Endothelial cell of umbilical vein (primary cell): ENCODE results near the gene SDR9C7. TPM values are rescaled to one million over a fixed set of nuclear protein-coding genes. Genes with fewer than 3 reads are reported as not detected.

Experiments used
- BruUV-seq: library from RNA; stranded (reverse); fragments of 400-500 nt; replicated peaks from 2 replicates; lab custom pipeline; 2021; lab: Mats Ljungman, UMichigan
- CTCF ChIA-PET: fragments of 300-600, 350-600 bp; sonication (Branson Sonifier 250); formaldehyde crosslinking; loops from one replicate; lab custom pipeline; 2021; ENCODE audit warnings: antibody characterized with exemption, inconsistent platforms; lab: Charles Lee
- POLR2A ChIA-PET: fragments of 300-600, 350-600 bp; sonication (Branson Sonifier 250); formaldehyde crosslinking; loops from one replicate; lab custom pipeline; 2021; ENCODE audit warnings: antibody characterized with exemption, inconsistent platforms; lab: Charles Lee
- DNase-seq: peaks from one replicate; pipeline ENCODE4 v3.0.0-alpha.2; 2011; ENCODE audit warnings: low read depth, low spot score
- FAIRE-seq: peaks from 2 replicates; lab custom pipeline; 2011; peaks lifted over from hg19 to GRCh38; lab: Jason Lieb, UNC
- H2AFZ ChIP-seq: 2 replicates; pipeline ENCODE4 v1.6.0; 2012; ENCODE audit warnings: low read depth, low read length, control low read depth, inconsistent platforms
- H3K27ac ChIP-seq: 2 replicates; pipeline ENCODE4 v1.5.1; 2011; ENCODE audit warnings: low read depth, mild to moderate bottlenecking, control low read depth, low read length, moderate library complexity; ENCODE audit not compliant: insufficient read depth
- H3K27me3 ChIP-seq, 2 experiments: 2 replicates each; pipeline versions ENCODE4 v1.6.0 to v1.6.1; 2011; ENCODE audit warnings: low read length in 2 of 2, mixed read lengths in 1 of 2; ENCODE audit not compliant: control insufficient read depth in 2 of 2, insufficient read depth in 2 of 2
- H3K36me3 ChIP-seq, 2 experiments: 2 replicates in 1 of 2; 3 replicates in 1 of 2; pipeline ENCODE4 v1.5.1; 2011; ENCODE audit warnings: low read length in 2 of 2, mild to moderate bottlenecking in 1 of 2, moderate library complexity in 1 of 2; ENCODE audit not compliant: control insufficient read depth in 2 of 2, insufficient read depth in 2 of 2; ENCODE audit errors: extremely low read depth in 1 of 2
- H3K4me1 ChIP-seq: 3 replicates; pipeline ENCODE4 v1.5.1; 2011; ENCODE audit warnings: mild to moderate bottlenecking, low read length; ENCODE audit not compliant: control insufficient read depth, insufficient read depth; ENCODE audit errors: extremely low read depth
- H3K4me2 ChIP-seq: 2 replicates; pipeline ENCODE4 v1.6.1; 2011; ENCODE audit warnings: low read length, control low read depth, mixed read lengths; ENCODE audit not compliant: insufficient read depth
- H3K4me3 ChIP-seq, 3 experiments: fragments of 200-600 bp in 1 of 3; sonication (generic), shearing (Covaris generic) in 1 of 3; replicated peaks in 1 of 3; 2 replicates each; pipeline ENCODE4 v1.5.1; 2011 to 2016; ENCODE audit warnings: control low read depth in 3 of 3, low read length in 3 of 3, mild to moderate bottlenecking in 2 of 3, inconsistent platforms in 1 of 3, low read depth in 1 of 3, moderate library complexity in 1 of 3; ENCODE audit not compliant: insufficient read depth in 1 of 3
- H3K79me2 ChIP-seq: 2 replicates; pipeline ENCODE4 v1.6.0; 2012; ENCODE audit warnings: low read length, inconsistent platforms; ENCODE audit not compliant: control insufficient read depth, insufficient read depth
- H3K9ac ChIP-seq: replicated peaks from 2 replicates; pipeline ENCODE3; 2011; ENCODE audit warnings: low read length, control low read depth; ENCODE audit not compliant: insufficient read depth; ENCODE audit errors: extremely low read depth
- H3K9me1 ChIP-seq: replicated peaks from 3 replicates; pipeline ENCODE4 v1.6.0; 2011; ENCODE audit warnings: mild to moderate bottlenecking, low read length; ENCODE audit not compliant: control insufficient read depth, insufficient read depth; ENCODE audit errors: extremely low read depth
- H3K9me3 ChIP-seq: replicated peaks from 2 replicates; pipeline ENCODE4 v1.5.1; 2012; ENCODE audit warnings: low read length, inconsistent platforms; ENCODE audit not compliant: control insufficient read depth, insufficient read depth
- H4K20me1 ChIP-seq: replicated peaks from 2 replicates; pipeline ENCODE3; 2011; ENCODE audit warnings: mild to moderate bottlenecking, low read length; ENCODE audit not compliant: control insufficient read depth, insufficient read depth; ENCODE audit errors: extremely low read depth
- EZH2 ChIP-seq: IDR thresholded peaks from 2 replicates; pipeline ENCODE4 v1.6.1; 2012; ENCODE audit warnings: borderline replicate concordance, low read depth, mild to moderate bottlenecking, moderate library complexity, low read length, inconsistent platforms; ENCODE audit not compliant: severe bottlenecking
- FOS ChIP-seq: IDR thresholded peaks from 2 replicates; pipeline ENCODE4 v1.6.1; 2011; ENCODE audit warnings: mild to moderate bottlenecking, low read length, moderate library complexity, borderline replicate concordance; ENCODE audit not compliant: insufficient read depth
- GATA2 ChIP-seq: IDR thresholded peaks from 2 replicates; pipeline ENCODE4 v1.7.0; 2011; ENCODE audit warnings: low read depth, mild to moderate bottlenecking, moderate library complexity, mixed read lengths, low read length; ENCODE audit not compliant: insufficient read length, insufficient read depth
- JUN ChIP-seq: IDR thresholded peaks from 2 replicates; pipeline ENCODE4 v1.6.1; 2011; ENCODE audit warnings: borderline replicate concordance, low read depth; ENCODE audit not compliant: insufficient read length, insufficient read depth
- MYC ChIP-seq: IDR thresholded peaks from one replicate; pipeline ENCODE4 v1.6.1; 2011; ENCODE audit warnings: mild to moderate bottlenecking, low read depth, low read length
- POLR2A ChIP-seq: IDR thresholded peaks from 2 replicates; pipeline ENCODE4 v1.6.1; 2012; ENCODE audit warnings: low read depth, mild to moderate bottlenecking, control low read depth, low read length
- POLR2AphosphoS5 ChIP-seq: IDR thresholded peaks from 2 replicates; pipeline ENCODE4 v1.6.1; 2012; ENCODE audit warnings: low read depth, mild to moderate bottlenecking, control low read depth, low read length, moderate library complexity; ENCODE audit not compliant: insufficient read depth
- dilution Hi-C: fragments of 300-500 bp; cut with MboI; formaldehyde crosslinking; loops from one replicate; pipeline ENCODE4 v1.15.0; 2019; ENCODE audit warnings: low sequenced_read_pairs; ENCODE audit not compliant: extremely low pct_ligation_motif_present
- intact Hi-C: fragments of 100-400 bp; cut with micrococcal nuclease; formaldehyde crosslinking; loops from one replicate; pipeline ENCODE4 v1.10.0; 2022
- polyA plus RNA-seq, 4 experiments: library from polyadenylated mRNA; depleted of rRNA in 3 of 4; stranded (reverse) in 3 of 4; unstranded in 1 of 4; fragments of >200 nt; gene quantifications; 2 replicates each; pipeline versions ENCODE4 v1.2.1 to v1.2.3, GENCODE V29; 2011 to 2012; ENCODE audit warnings: missing spikeins in 1 of 4
- total RNA-seq: library from RNA; stranded (reverse); gene quantifications from 2 replicates; pipeline ENCODE4 v1.2.3, GENCODE V29; 2021
- TF ChIP-seq, protein P1 (sequence below), 2 donors: IDR thresholded peaks; 1 replicate in 1 of 2; 2 replicates in 1 of 2; pipeline ENCODE4 v1.5.1; 2011; ENCODE audit warnings: low read length in 2 of 2, mild to moderate bottlenecking in 2 of 2, moderate library complexity in 2 of 2, control low read depth in 1 of 2, inconsistent platforms in 1 of 2, low read depth in 1 of 2; ENCODE audit not compliant: insufficient read depth in 1 of 2; ENCODE audit errors: extremely low read depth in 1 of 2
- TF ChIP-seq, protein P2 (sequence below): IDR thresholded peaks from 2 replicates; pipeline ENCODE4 v1.6.1; 2011; ENCODE audit not compliant: insufficient read depth, insufficient read length

SDR9C7 gene
- total and polyA plus RNA-seq, 2 donors (not counting 3 experiments of a cell fraction or from before 2014, with no cell fraction given), result not detected

DNA sequence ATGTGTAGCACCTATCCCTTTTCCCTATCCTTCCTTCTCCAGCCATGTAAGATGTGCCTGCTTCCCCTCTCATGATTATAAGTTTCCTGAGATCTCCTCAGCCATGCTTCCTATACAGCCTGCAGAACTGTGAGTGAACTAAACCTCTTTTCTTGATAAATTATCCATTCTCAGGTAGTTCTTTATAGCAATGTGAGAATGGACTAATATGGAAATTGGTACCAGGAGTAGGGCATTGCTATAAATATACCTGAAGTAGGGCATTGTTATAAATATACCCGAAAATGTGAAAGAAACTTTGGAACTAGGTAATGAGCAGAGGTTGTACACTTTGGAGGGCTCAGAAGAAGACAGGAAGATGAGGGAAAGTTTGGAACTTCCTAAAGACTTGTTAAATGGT lies 48.9 kb downstream of the SDR9C7 start:
- H3K4me2 ChIP-seq, result no peak overlapping the region
- H2AFZ ChIP-seq, result no peak overlapping the region
- ChIA-PET CTCF (no interaction called here), POLR2A (no interaction called here)
- no peaks in the 10 kb centered on the region for H4K20me1 ChIP-seq
- H3K27ac ChIP-seq, result no peak overlapping the region
- intact Hi-C loops, result no loop called here
- H3K36me3 ChIP-seq, result no peaks in the 10 kb centered on the region
- peaks cover 0 to under 1% of the 10 kb centered on the region in 2 experiments for H3K27me3 ChIP-seq
- H3K79me2 ChIP-seq, result no peaks in the 10 kb centered on the region
- H3K4me3 ChIP-seq, result no peak overlapping the region
- no peak overlapping the region for H3K9ac ChIP-seq
- FAIRE-seq, result no peak
- BruUV-seq, result no TSS peak
- dilution Hi-C loops, result no loop called here
- no peaks in the 10 kb centered on the region for H3K9me3 ChIP-seq
- no peak for DNase-seq
- H3K4me1 ChIP-seq, result no peaks in the 10 kb centered on the region
- TF ChIP-seq, protein P1, sequence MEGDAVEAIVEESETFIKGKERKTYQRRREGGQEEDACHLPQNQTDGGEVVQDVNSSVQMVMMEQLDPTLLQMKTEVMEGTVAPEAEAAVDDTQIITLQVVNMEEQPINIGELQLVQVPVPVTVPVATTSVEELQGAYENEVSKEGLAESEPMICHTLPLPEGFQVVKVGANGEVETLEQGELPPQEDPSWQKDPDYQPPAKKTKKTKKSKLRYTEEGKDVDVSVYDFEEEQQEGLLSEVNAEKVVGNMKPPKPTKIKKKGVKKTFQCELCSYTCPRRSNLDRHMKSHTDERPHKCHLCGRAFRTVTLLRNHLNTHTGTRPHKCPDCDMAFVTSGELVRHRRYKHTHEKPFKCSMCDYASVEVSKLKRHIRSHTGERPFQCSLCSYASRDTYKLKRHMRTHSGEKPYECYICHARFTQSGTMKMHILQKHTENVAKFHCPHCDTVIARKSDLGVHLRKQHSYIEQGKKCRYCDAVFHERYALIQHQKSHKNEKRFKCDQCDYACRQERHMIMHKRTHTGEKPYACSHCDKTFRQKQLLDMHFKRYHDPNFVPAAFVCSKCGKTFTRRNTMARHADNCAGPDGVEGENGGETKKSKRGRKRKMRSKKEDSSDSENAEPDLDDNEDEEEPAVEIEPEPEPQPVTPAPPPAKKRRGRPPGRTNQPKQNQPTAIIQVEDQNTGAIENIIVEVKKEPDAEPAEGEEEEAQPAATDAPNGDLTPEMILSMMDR (IDR thresholded peaks at IDR 0.05; ENCODE audit: extremely low read depth in 1 of 2, insufficient read depth in 1 of 2, low read depth in 1 of 2, low read length in 2 of 2), result no peak
- TF ChIP-seq, protein P2, sequence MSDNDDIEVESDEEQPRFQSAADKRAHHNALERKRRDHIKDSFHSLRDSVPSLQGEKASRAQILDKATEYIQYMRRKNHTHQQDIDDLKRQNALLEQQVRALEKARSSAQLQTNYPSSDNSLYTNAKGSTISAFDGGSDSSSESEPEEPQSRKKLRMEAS, result no peak
- no peak for TF ChIP-seq POLR2AphosphoS5
- no peak for TF ChIP-seq GATA2
- no peaks in the 10 kb centered on the region for H3K9me1 ChIP-seq

DNA sequence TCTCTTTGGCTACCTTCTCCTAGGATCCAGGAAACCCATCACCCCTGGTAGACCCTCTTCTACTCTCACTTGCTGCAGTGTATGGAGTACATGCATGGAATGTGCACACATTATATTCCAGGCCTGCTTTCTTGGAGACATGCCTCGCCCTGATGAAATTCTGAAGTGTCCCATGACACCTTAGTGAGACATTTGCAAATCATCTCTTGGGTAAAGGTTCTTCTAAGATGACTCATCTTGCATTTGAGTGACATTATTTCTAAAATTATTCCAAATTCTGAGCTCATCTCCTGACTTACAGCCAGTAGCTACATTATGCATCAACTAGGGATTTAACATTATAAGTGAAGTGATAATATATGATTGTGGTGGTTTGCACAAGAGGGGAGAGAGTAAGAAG lies 49.8 kb downstream of the SDR9C7 start:
- Histone ChIP-seq H4K20me1 (no peaks in the 10 kb centered on the region), H2AFZ (no peak overlapping the region), H3K4me1 (no peaks in the 10 kb centered on the region), H3K36me3 (no peaks in the 10 kb centered on the region), H3K27me3 (peaks cover 0 to 1% of the 10 kb centered on the region in 2 experiments), H3K79me2 (no peaks in the 10 kb centered on the region), H3K27ac (no peak overlapping the region), H3K4me2 (no peak overlapping the region), H3K9ac (no peak overlapping the region), H3K4me3 (no peak overlapping the region), H3K9me3 (no peaks in the 10 kb centered on the region), H3K9me1 (no peaks in the 10 kb centered on the region)
- TF ChIP-seq EZH2, result no peak
- TF ChIP-seq MYC, result no peak
- TF ChIP-seq JUN, result no peak
- TF ChIP-seq POLR2AphosphoS5, result no peak
- TF ChIP-seq, protein P1 (IDR thresholded peaks at IDR 0.05; ENCODE audit: extremely low read depth in 1 of 2, insufficient read depth in 1 of 2, low read depth in 1 of 2, low read length in 2 of 2), result no peak
- no peak for TF ChIP-seq FOS
- TF ChIP-seq GATA2, result no peak
- TF ChIP-seq POLR2A, result no peak
- TF ChIP-seq, protein P2, result no peak
- BruUV-seq, result no TSS peak
- dilution Hi-C loops, result no loop called here
- POLR2A ChIA-PET, result no interaction called here
- intact Hi-C loops, result no loop called here
- DNase-seq (no peak), FAIRE-seq (no peak)
- CTCF ChIA-PET, result no interaction called here
